ENCODE data around the gene PKN1.
"Not testable (repeated sequence)": the region's sequence is repeated elsewhere in the genome, so short reads cannot be mapped to it uniquely, and the experiment has no call there.

The PKN1 gene

DNA sequence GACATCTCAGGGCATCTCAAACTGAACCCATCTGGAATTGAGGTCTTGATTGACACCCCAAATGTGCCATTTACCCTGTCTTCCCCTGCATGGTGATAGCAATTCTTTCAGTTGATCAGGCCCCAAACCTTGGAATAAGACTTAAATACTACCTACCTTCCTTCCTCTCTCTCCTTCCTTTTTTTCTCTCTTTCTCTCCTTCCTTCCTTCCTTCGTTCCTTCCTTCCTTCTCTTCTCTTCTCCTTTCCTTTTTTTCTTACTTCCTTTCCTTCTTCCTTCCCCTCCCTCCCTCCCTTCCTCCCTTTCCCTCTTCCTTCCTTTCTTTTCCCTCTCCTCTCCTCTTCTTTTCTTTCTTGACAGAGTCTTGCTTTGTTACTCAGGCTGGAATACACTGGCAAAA lies 70.2 kb downstream of the PKN1 start:
- no peak for DNase-seq (ENCODE audit: low read depth)
- TF ChIP-seq, protein P1, sequence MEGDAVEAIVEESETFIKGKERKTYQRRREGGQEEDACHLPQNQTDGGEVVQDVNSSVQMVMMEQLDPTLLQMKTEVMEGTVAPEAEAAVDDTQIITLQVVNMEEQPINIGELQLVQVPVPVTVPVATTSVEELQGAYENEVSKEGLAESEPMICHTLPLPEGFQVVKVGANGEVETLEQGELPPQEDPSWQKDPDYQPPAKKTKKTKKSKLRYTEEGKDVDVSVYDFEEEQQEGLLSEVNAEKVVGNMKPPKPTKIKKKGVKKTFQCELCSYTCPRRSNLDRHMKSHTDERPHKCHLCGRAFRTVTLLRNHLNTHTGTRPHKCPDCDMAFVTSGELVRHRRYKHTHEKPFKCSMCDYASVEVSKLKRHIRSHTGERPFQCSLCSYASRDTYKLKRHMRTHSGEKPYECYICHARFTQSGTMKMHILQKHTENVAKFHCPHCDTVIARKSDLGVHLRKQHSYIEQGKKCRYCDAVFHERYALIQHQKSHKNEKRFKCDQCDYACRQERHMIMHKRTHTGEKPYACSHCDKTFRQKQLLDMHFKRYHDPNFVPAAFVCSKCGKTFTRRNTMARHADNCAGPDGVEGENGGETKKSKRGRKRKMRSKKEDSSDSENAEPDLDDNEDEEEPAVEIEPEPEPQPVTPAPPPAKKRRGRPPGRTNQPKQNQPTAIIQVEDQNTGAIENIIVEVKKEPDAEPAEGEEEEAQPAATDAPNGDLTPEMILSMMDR (conservative IDR thresholded peaks at IDR 0.05; ENCODE audit: low read depth, low read length), result no peak
- no peak overlapping the region for H3K4me3 ChIP-seq (ENCODE audit: low read length)

DNA sequence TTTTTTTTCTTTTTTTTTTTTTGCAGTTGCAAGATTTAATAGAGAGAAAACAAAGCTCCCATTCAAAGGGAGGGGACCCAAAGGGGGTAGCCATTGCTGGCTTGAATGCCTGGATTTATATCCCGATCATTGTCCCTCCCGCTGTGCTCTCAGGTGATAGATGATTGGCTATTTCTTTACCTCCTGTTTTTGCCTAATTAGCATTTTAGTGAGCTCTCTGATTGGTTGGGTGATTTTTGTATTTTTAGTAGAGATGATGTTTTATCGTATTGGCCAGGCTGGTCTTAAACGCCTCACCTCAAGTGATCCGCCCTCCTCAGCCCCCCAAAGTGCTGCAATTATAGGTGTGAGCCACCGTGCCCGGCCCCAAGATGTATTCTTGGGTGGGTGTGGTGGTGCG lies 71.5 kb downstream of the PKN1 start:
- DNase-seq (ENCODE audit: low read depth); H3K4me3 ChIP-seq (ENCODE audit: low read length): not testable (repeated sequence)

DNA sequence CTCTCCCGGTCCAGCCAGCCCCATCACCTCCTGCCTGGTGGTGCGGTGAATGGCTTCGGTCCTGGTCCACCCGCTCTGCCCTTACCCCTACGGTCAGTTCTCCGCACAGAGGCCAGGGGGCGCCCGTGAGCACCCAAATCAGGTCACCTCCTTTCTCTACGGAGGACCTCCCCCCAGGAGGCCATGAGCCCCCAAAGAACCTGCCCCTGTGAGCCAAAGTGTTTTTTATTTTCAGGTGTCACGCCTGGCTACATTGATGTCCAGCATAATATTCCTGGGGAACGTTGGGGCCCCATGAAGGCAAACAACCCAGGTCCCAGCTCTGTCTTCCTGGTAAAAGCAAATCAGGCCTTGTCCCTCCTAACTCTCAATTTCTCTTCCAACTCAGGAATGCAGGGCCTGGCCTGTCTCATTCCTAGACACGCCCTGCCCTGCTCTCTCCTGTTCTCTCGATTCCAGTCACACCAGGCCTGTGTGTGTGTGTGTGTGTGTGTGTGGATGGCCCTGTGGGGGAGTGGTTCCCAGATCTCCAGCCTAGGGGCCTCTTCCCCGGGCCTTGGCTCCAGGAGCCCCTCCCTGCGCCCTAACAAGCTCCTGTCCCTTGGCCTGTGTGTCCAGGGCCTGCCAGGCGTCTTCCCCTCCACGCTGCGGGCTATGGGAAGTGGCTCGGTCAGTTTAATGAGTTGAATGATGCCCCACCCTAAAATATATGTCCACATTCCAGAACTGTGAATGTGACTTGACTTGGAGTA lies 72.6 kb downstream of the PKN1 start:
- DNase-seq (ENCODE audit: low read depth), result no peak
- no peak overlapping the region for H3K4me3 ChIP-seq (ENCODE audit: low read length)
- TF ChIP-seq, protein P1 (conservative IDR thresholded peaks at IDR 0.05; ENCODE audit: low read depth, low read length), result peak; percentile 89

DNA sequence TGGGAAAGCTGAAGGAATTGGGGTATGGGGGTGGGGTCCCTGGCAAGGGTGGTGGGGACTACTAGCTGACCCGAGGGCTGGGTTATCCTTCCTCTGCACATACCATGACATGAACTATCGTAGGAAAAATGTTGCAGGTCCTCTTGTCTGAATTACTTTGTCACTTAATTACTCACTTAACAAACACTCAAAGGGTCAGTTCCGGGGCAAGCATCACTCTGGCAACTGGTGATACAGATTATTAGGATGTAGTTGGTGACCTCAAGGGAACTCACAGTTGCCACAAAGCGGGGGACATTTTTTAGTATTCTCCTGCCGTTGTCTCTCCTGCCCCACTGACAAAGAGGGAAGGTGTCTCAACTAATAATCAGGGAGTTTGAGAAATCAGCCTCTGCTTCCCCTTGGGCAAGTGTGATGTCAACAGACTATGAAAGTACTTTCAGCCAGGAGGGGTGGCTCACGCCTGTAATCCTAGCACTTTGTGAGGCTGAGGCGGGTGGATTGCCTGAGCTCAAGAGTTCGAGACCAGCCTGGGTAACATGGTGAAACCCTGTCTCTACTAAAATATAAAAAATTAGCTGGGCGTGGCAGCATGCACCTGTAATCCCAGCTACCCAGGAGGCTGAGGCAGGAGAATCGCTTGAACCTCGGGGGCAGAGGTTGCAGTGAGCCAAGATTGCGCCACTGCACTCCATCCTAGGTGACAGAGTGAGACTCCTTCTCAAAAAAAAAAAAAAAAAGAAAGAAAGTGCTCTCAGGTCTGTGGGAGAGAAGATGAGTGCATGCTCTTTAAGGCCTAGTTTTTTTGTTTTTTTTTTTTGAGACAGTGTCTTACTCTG lies 74.8 kb downstream of the PKN1 start:
- TF ChIP-seq, protein P1 (conservative IDR thresholded peaks at IDR 0.05; ENCODE audit: low read depth, low read length), result no peak
- H3K4me3 ChIP-seq (ENCODE audit: low read length), result no peak overlapping the region
- DNase-seq (ENCODE audit: low read depth), result no peak

DNA sequence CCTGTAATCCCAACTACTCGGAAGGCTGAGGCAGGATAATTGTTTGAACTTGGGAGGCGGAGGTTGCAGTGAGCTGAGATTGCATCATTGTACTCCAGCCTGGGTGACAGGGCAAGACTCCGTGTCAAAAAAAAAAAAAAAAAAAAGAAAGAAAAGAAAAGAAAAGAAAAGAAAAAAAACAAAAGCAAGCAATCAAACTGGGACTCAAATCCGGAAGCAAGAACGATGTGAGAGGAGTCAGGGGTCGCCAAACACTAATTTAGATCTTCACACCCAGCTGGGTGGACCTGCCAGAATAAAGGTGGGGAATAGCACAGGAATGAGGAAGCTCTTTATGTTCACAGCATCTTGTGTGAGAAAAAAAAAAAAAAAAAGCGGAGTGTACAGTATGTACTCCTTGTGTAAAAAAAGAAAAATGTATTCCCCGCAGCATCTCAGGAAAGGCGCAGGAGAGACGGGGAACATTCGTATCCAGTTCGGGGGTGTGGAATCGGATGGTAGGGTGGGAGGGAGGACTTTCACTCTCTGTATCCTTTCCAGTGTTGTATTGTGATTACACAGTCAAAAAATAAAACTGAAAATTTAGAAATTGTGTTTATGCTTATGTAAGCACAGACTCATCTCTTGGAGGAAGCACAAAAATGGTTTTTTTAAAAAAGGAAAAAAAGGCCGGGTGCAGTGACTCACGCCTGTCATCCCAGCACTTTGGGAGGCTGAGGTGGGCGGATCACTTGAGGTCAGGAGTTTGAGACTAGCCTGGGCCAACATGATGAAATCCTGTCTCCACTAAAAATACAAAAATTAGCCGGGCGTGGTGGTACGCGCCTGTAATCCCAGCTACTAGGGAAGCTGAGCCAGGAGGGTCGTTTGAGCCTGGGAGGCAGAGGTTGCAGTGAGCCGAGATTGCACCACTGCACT lies 77.5 kb downstream of the PKN1 start:
- no peak overlapping the region for H3K4me3 ChIP-seq (ENCODE audit: low read length)
- DNase-seq (ENCODE audit: low read depth), result no peak

DNA sequence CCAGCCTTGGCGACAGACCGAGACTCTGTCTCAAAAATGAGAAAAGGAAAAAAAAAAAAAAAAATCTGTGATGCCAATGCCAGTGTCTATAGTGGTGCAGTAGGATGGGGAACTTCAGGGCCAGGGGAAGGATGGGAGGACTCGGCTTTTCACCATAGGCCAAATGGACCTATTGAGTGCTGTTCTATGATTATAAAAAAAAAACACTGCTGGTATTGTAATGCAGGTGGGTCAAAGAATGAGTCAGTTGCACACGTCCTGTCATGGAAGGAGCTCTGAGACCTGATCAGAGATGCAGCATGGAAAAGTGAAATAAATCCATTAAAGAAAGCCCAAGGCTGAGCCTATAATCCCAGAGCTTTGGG lies 78.1 kb downstream of the PKN1 start:
- TF ChIP-seq, protein P1 (conservative IDR thresholded peaks at IDR 0.05; ENCODE audit: low read depth, low read length), result no peak
- no peak overlapping the region for H3K4me3 ChIP-seq (ENCODE audit: low read length)

More for the DNA sequence above, 77.5 kb downstream of the PKN1 start:
- TF ChIP-seq, protein P1 (conservative IDR thresholded peaks at IDR 0.05; ENCODE audit: low read depth, low read length), result no peak

DNA sequence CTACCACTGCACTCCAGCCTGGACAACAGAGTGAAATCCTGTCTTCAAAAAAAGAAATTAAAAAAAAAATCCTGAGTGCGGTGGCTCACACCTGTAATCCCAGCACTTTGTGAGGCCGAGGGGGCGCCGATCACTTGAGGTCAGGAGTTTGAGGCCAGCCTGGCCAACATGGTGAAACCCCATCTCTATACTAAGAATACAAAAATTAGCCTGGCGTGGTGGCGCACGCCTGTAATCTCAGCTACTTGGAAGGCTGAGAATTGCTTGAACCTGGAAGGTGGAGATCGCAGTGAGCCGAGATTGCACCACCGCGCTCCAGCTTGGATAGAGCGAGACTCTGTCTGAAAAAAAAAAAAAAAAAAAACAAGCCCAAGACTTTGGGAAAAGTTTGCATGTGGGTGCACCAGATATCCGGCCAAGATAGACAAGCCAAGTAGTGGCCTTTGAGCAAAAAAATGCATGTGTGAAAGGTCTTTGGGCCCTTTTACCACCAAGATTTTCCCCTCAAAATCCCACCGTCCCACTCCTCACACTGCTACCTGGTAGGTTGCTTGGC lies 79.4 kb downstream of the PKN1 start:
- no peak overlapping the region for H3K4me3 ChIP-seq (ENCODE audit: low read length)
- no peak for DNase-seq (ENCODE audit: low read depth)
- TF ChIP-seq, protein P1 (conservative IDR thresholded peaks at IDR 0.05; ENCODE audit: low read depth, low read length), result no peak

More for the DNA sequence above, 78.1 kb downstream of the PKN1 start:
- DNase-seq (ENCODE audit: low read depth), result no peak
